ENCODE data around the gene LLCFC1. TPM values are rescaled to one million over a fixed set of nuclear protein-coding genes. Genes with fewer than 3 reads are reported as not detected.

The LLCFC1 gene
- total and polyA plus RNA-seq, 2 donors from 2014 or later, result not detected

- intact Hi-C loops (cut with DNase I), result no loop called here
- no peaks in the 10 kb centered on the region for H3K9me3 ChIP-seq (ENCODE audit: control insufficient read depth in 2 of 3, insufficient read depth in 1 of 3, low read length in 3 of 3)
- no peak overlapping the region for H3K9ac ChIP-seq (ENCODE audit: low read length in 3 of 3)
- H3K27me3 ChIP-seq (ENCODE audit: control insufficient read depth, insufficient read depth, low read length), result no peaks in the 10 kb centered on the region
- no peak overlapping the region for H3K4me3 ChIP-seq (ENCODE audit: low read length in 3 of 3)
- H3K36me3 ChIP-seq (ENCODE audit: control insufficient read depth in 2 of 3, insufficient read depth in 3 of 3, low read length in 3 of 3), result no peaks in the 10 kb centered on the region
- no peak overlapping the region for H3K27ac ChIP-seq (ENCODE audit: low read depth in 2 of 2, low read length in 2 of 2)
- H3K4me1 ChIP-seq (ENCODE audit: control insufficient read depth in 2 of 3, insufficient read depth in 2 of 3, low read depth in 1 of 3, low read length in 3 of 3), result peaks cover 0 to 4% (median 0%) of the 10 kb centered on the region in 3 donors
- FAIRE-seq (no peak), DNase-seq (no peak)
- no peak for TF ChIP-seq CTCF (IDR thresholded peaks at IDR 0.05; ENCODE audit: borderline replicate concordance, extremely low read depth, insufficient read depth)
Observed at GRCh38 chr7:142934056-142934455, 5.2 kb upstream of the LLCFC1 start.

- intact Hi-C loops (cut with DNase I), result no loop called here
- Histone ChIP-seq H3K9ac (ENCODE audit: low read length in 3 of 3) (no peak overlapping the region), H3K4me3 (ENCODE audit: low read length in 3 of 3) (no peak overlapping the region), H3K27ac (ENCODE audit: low read depth in 2 of 2, low read length in 2 of 2) (no peak overlapping the region), H3K36me3 (ENCODE audit: control insufficient read depth in 2 of 3, insufficient read depth in 3 of 3, low read length in 3 of 3) (no peaks in the 10 kb centered on the region), H3K9me3 (ENCODE audit: control insufficient read depth in 2 of 3, insufficient read depth in 1 of 3, low read length in 3 of 3) (no peaks in the 10 kb centered on the region), H3K27me3 (ENCODE audit: control insufficient read depth, insufficient read depth, low read length) (no peaks in the 10 kb centered on the region), H3K4me1 (ENCODE audit: control insufficient read depth in 2 of 3, insufficient read depth in 2 of 3, low read depth in 1 of 3, low read length in 3 of 3) (peaks cover 0 to 4% (median 0%) of the 10 kb centered on the region in 3 donors)
- peak in 2 of 5 donors; percentile 21 for DNase-seq
- no peak for TF ChIP-seq CTCF (IDR thresholded peaks at IDR 0.05; ENCODE audit: borderline replicate concordance, extremely low read depth, insufficient read depth)
- no peak for FAIRE-seq
Observed at GRCh38 chr7:142935941-142936565, 3.2 kb upstream of the LLCFC1 start.

- DNase-seq (no peak), FAIRE-seq (no peak)
- no peak overlapping the region for H3K27ac ChIP-seq (ENCODE audit: low read depth in 2 of 2, low read length in 2 of 2)
- no peak for TF ChIP-seq CTCF (IDR thresholded peaks at IDR 0.05; ENCODE audit: borderline replicate concordance, extremely low read depth, insufficient read depth)
- no peaks in the 10 kb centered on the region for H3K36me3 ChIP-seq (ENCODE audit: control insufficient read depth in 2 of 3, insufficient read depth in 3 of 3, low read length in 3 of 3)
- no peaks in the 10 kb centered on the region for H3K9me3 ChIP-seq (ENCODE audit: control insufficient read depth in 2 of 3, insufficient read depth in 1 of 3, low read length in 3 of 3)
- H3K4me1 ChIP-seq (ENCODE audit: control insufficient read depth in 2 of 3, insufficient read depth in 2 of 3, low read depth in 1 of 3, low read length in 3 of 3), result peaks cover 0 to 4% (median 0%) of the 10 kb centered on the region in 3 donors
- H3K27me3 ChIP-seq (ENCODE audit: control insufficient read depth, insufficient read depth, low read length), result no peaks in the 10 kb centered on the region
- H3K9ac ChIP-seq (ENCODE audit: low read length in 3 of 3), result no peak overlapping the region
- H3K4me3 ChIP-seq (ENCODE audit: low read length in 3 of 3), result no peak overlapping the region
- intact Hi-C loops (cut with DNase I), result no loop called here
Observed at GRCh38 chr7:142938611-142939010, 673 bp upstream of the LLCFC1 start.

All from kidney (tissue), 14 donors.